Measurements from ENCODE around the gene TRPV3.
A peak's percentile ranks its signal among the peaks of the same experiment; 100 is the strongest.
"Not testable (repeated sequence)": the region's sequence is repeated elsewhere in the genome, so short reads cannot be mapped to it uniquely, and the experiment has no call there.

TRPV3 gene

DNA sequence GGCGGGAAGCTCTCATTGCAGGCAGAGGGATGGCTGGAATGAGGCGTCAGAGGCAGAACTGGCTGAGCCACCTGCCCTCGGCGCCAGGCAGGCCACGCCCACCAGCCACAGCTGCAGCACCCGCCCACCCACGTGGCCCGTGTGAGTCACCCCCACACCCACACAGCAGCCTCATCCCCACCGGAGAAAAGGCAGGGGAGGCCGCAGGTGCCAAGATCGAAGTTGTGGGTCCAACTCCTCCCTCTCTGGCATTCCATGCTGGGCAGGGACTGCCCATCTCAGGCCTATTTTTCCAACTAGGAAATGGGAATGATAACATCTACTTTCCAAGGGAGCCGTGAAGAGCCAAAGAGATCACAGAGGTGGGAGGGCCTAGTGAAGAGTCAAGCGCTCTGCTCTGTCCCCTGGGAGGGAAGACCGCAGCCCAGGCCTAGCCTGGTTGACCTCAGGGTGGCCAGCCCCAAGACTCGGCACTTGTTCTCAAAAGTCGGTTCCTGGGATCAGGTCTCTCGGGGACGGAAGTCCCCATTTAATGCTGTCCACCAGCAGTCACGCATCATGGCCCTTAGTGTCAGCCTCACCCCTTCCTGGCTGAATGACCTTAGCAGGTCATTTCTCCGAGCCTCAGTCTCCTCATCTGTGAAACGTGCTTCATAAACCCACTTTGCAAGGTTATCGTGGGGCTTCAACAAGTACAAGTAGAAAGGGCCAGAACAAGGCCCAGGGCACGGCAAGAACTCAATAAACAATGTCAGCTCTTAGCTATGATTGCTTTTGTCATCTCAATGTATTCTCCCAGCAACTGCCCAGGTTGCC lies at the start of gene TRPV3:
Gene TRPV3, minus strand, starts transcription at position 45 of the 816 bp plus-strand sequence. CDS start 2,962 bp downstream, outside the sequence.
- DNase-seq: no peak

DNA sequence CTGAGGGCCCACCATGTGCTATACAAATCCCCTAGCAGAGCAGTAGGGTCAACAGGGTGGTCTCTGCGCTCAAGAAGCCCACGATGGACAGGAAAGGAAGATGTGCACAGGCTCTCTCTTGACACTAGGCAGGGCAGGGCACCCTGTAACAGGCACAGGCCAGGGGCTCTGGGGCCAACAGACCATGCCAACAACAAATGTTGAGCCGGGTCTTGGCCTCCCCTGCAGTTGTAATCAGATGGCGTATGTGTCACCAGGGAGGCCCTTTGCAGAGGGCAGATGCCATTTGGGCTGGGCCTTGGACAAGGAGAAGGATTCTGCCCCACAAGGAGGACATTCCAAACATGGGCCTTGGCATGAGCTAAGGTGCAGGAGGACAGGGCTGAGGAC lies 46.3 kb upstream of the TRPV3 start:
- no peak for DNase-seq

DNA sequence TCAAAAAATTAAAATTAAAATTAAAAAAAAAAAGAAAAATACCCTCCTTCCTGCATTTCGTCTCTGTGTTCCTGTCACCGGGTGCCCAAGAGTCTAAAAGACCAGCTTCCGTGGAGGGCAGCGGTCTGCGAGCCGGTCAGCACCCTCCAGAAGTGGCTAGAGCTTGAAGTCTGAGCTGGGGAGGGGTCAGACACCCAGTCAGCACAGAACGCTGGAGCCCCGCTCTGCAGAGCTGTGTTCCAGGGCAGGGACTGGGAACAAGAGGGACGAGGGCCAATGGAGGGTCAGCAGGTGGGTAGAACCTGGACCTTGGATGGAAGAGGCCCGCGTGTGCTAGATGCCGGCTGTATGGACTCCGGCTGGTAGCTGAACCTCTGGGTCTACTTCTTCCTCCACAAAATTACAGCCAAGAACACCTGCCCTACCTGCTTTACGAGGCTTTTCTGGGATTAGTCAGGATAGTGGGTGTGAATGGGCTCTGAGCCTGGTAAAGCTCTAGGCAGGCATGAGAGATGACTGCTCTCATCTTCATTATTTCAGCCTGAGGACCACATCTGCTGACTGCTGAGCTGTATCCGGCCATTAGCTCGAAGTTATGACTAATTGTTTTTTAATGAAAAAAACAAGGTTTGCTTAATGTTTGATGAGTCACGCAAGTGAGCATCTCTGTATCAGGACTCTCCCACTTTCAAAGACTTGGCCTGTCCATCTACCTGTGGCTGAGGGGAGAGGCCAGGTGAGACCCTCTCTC lies 45.7 kb upstream of the TRPV3 start:
- no peak for DNase-seq

DNA sequence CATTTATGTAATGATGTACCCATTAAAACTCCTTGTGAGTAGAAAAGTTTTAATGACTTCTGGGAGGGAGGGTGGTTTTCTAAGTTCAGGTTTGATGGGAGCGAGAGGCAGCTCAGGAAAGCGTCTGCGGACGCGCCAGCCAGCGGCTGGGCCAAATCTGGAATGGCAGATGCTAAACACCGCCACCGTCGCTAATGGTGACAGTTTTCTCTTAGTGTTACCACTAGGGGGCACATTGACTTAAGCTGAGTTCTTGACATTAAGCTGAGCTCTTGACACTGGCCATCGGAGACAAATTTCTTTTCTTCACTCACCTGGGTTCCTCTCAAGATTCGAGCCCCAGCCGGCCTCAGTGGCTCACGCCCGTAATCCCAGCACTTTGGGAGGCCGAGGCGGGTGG lies 44.9 kb upstream of the TRPV3 start:
- DNase-seq: peak; percentile 74

DNA sequence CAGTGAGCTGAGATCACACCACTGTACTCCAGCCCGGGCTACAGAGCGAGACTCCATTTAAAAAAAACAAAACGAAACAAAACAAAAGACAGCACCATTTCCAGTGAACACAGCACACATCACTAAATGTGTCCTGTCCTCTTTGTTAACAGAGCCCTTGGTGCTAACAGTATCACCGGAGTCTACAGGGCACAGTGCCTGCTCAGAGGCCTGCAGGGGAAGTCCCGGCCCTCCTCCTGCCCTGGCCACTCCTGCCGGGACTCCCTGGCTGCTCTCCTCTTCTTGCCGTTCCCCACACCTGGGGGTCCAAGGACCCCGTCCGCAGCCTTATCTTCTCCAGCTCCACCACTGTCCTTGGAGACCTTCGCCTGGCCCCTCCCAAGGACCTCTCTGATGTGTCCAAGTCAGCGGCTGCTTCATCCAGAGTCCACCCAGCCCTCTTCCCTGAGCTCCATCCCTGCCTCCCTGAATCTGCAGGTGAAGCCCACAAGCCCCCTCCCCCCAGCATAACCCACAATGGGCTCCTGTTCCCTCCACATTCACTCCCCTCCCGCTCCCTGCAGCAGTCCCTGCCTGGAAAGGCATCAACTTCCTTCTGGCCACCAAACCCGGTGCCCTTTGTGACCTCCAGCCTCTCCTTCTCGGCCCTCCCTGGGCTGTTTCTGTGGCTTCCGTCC lies 43.1 kb upstream of the TRPV3 start:
- DNase-seq: no peak

GRCh38 chr17:3598078-3598477 lies 40.5 kb upstream of the TRPV3 start:
- DNase-seq: no peak

GRCh38 chr17:3596804-3597464 lies 39.3 kb upstream of the TRPV3 start:
- no peak for DNase-seq

DNA sequence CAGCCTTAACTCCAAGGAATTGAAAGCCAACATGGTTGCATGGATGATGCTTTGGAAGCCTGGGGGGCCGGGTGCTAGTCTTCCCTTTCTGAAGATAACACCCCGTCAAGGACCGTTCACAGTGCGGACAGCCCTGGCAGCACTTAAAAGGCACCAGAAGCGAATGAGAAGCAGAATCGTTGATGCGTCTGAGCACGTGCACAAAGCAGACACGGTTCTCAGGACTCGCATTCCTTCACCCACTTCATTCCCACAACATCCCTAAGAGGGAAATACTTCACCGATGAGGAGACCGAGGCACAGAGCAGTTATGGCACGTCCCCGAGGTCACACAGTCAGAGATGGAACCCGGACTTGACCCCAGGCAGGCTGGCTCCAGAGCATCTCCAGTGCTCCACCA lies 37.4 kb upstream of the TRPV3 start:
- no peak for DNase-seq

DNA sequence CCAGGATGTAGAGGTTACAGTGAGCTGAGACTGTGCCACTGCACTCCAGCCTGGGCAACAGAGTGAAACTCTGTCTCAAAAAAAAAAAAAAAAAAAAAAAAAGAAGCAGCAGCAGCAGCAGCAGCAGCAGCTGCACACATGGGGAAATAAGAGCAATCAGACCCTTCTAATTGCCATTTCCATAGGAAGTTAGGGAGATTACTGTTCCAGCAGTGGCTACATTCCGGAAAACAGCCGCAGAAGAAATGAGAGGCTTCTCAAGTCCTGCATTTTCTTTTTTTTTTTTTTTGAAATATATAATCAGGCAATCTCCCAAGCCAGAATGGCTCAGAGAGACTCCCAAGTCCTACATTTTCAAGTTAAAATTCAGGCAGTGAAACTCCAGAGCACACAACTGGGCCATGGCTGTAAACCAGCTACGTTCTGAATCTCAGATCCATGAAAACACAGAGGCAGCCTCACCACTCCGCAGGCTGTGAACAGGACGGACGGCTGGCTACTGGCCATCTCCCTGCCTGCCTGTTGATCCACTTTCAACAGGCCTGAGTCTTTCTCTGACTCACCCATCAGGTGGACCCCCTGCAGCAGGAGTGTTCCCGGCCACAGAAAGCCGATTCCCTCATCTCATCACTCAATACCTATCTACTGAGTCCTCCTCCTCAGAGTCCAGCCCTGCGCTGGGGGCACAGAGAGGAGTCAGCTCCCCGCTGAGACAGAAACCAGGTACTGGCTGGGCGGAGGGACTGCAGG lies 36.6 kb upstream of the TRPV3 start:
- DNase-seq: no peak

GRCh38 chr17:3593384-3593783 lies 35.8 kb upstream of the TRPV3 start:
- no peak for DNase-seq

DNA sequence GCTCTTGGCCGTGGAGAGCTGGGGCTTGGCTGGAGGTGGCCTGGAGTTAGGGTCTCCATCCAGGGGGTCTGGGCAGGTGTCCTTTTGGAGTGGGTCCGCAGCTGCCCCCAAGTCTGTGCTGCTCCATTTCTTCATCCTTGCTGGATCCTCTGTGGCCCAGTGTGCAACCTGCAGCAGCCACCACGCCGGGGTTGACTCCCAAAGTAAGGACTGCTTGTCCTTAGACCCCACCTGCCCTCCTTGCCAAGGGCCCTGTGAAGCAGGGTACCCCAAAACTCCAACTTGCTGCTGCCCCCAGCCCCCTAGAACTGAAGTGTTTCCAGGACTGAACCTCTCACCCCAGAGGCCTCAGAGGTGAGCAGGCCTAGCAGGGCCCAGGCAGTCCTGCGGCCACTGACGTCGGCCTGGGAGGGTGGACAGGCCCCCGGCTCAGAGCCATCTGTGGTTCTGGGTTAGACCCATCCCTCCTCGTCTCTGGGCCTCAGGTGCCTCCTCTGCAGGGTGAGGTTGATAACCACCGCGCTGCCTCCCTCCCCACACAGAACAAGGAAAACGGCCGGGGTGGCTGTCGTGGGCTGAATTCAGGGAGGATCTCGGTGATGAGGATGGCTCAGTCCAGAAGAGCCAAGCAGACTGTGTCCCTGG lies 34.7 kb upstream of the TRPV3 start:
- DNase-seq: no peak

DNA sequence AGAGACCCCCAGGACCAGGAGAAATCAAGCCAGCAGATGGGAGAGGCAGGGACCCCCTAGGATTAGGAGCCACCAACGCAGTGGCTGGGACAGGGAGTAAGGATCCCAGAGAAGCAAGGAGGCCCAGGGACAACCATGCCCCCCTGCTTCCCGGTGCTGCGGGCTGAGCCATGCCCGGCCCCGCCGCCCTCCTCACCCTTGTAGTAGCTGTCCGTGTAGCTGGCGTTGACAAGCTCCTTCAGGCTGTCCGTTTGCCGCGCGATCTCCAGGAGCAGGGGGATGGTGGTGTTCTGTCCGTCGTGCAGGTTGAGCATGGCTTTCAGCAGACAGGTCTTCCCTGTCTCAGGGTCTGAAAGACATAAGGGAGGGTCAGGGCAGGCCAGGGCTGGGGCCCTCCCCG lies 33.2 kb upstream of the TRPV3 start:
- DNase-seq: no peak

GRCh38 chr17:3590231-3590630 lies 32.6 kb upstream of the TRPV3 start:
- DNase-seq: no peak

- no peak for DNase-seq
These were observed 32.2 kb upstream of the TRPV3 start for GRCh38 chr17:3589784-3590183.

GRCh38 chr17:3585826-3586225 lies 28.2 kb upstream of the TRPV3 start:
- no peak for DNase-seq

- DNase-seq: no peak
These were observed 25.8 kb upstream of the TRPV3 start for GRCh38 chr17:3583456-3583855.

DNA sequence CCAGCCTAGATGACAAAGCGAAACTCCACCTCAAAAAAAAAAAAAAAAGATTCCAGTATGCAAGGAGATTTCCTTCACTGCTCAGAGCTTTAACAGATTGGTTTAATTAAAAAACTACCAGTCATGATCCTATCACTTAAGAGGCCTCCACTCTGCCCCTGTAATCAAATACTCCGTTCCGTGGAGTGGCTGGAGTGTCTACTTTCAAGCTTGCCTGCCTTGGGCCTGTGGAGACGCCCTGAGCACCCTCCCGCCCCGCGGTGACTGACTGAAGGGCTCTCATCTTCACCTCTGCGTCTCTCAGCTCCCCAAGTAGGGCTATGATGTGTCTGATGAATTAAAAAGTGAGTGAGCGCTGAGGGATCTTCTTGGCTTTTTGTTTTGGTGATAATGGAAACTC lies 25.3 kb upstream of the TRPV3 start:
- DNase-seq: no peak

DNA sequence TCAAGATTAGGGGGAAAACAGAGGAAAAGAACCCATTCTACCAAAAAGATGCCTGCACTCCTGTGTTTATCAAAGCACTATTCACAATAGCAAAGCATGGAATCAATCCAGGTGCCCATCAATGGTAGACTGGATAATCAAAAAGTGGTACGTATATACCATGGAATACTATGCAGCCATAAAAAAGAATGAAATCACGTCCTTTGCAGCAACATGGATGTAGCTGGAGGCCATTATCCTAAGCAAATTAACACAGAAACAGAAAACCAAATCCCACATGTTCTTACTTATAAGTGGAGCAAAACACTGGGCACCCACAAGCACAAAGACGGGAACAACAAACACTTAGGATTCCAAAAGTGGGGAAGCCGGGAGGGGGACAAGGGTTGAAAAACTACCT lies 21.1 kb upstream of the TRPV3 start:
- not testable (repeated sequence) for DNase-seq

DNA sequence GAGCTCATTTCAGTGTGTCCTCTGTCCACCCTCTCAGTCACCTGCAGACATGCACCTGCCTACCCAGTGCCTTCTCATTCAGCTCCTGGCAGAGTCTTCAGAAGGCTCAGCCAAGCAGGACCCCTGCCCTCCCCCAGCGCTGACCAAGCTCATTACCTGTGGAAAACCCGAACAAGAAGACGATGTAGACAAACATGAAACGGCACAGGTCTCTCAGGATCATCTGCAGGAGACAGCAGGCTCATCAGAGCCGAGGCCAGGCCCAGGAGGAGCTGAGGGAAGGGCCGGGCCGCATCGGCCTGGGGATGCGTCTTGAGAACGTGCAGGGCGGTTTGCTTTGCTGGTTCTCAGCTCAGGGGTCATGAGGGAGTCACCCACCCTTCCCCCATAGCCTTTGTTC lies 19.4 kb upstream of the TRPV3 start:
- DNase-seq: no peak

- DNase-seq: no peak
These were observed 17.9 kb upstream of the TRPV3 start for GRCh38 chr17:3575511-3575910.

DNA sequence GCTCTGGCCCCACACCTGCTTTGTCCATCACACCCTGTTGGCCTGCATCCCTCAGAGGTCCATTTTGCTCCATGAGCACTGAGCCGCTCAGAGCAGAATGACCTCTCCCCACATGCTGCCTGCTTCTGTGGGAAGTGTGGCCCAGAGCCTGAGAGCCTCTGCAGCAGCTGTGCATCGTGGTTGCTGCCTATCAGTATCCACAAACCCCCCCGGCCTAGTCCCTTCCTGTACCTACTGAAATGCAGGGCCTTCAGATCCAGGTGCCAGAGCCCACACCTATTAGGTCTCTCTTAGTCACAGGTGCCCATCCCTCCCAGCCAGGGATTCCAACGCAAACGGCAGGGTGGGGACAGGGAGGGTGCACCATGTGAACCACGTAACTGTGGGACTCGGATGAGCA lies 16.6 kb upstream of the TRPV3 start:
- no peak for DNase-seq

All from OCI-M1 (cell line).